ENCODE results near the gene YPEL1. TPM values are rescaled to one million over a fixed set of nuclear protein-coding genes. Genes with fewer than 3 reads are reported as not detected.

YPEL1 gene
- total and polyA plus RNA-seq, 2 of the 8 experiments (the other 6 are each of a cell fraction or from before 2014, with no cell fraction given), result 6.0 to 6.7 TPM

- FAIRE-seq (no peak), DNase-seq (ENCODE audit: low read depth in 1 of 2, low spot score in 2 of 2) (no peak)
- Histone ChIP-seq H3K4me2 (ENCODE audit: insufficient read depth in 1 of 2, low read depth in 2 of 2, low read length in 2 of 2) (no peak overlapping the region), H3K9me3 (ENCODE audit: insufficient read depth in 2 of 2, low read depth in 1 of 2, low read length in 1 of 2) (no peaks in the 10 kb centered on the region), H3K14ac (ENCODE audit: insufficient read length) (no peak overlapping the region), H3K9ac (replicated peaks in 1 of 4; ENCODE audit: extremely low read depth in 1 of 4, low read depth in 3 of 4, low read length in 3 of 4) (no peak overlapping the region), H3K18ac (ENCODE audit: extremely low read depth, low read length) (no peak overlapping the region), H4K5ac (ENCODE audit: insufficient read length, low read depth, low read length) (no peak overlapping the region), H2BK20ac (ENCODE audit: low read length) (no peak overlapping the region), H2BK12ac (ENCODE audit: low read depth, low read length) (no peak overlapping the region), H3K56ac (replicated peaks; ENCODE audit: insufficient read length, low read depth, low read length) (no peak overlapping the region), H2BK120ac (replicated peaks; ENCODE audit: low read depth, low read length) (no peak overlapping the region), H2AK5ac (ENCODE audit: low read depth, low read length) (no peak overlapping the region), H4K20me1 (replicated peaks in 1 of 2; ENCODE audit: control insufficient read depth in 1 of 2, insufficient read depth in 2 of 2, low read length in 2 of 2) (peaks cover 4 to 7% of the 10 kb centered on the region in 2 experiments), H3K4ac (replicated peaks; ENCODE audit: insufficient read length, low read depth, low read length) (no peak overlapping the region), H4K91ac (replicated peaks; ENCODE audit: insufficient read length, low read length) (no peak overlapping the region), H2BK5ac (ENCODE audit: low read depth, low read length) (no peak overlapping the region), H3K23ac (ENCODE audit: insufficient read length) (no peak overlapping the region), H3K36me3 (ENCODE audit: control insufficient read depth in 2 of 4, insufficient read depth in 4 of 4, low read length in 3 of 4) (peaks cover 15 to 45% (median 33%) of the 10 kb centered on the region in 4 experiments), H3K79me1 (ENCODE audit: low read depth, low read length) (no peaks in the 10 kb centered on the region; the same call in 1 of the 2 replicates), H3K4me3 (ENCODE audit: extremely low read depth in 1 of 4, insufficient read depth in 2 of 4, low read depth in 3 of 4, low read length in 4 of 4) (no peak overlapping the region), H3K79me2 (ENCODE audit: control insufficient read depth in 1 of 2, insufficient read depth in 2 of 2, low read length in 2 of 2) (no peaks in the 10 kb centered on the region), H3K4me1 (replicated peaks in 1 of 4; ENCODE audit: control insufficient read depth in 3 of 4, insufficient read depth in 4 of 4, low read length in 3 of 4) (no peaks in the 10 kb centered on the region), H2BK15ac (ENCODE audit: low read length) (no peak overlapping the region), H2AFZ (ENCODE audit: low read length) (no peak overlapping the region), H4K8ac (ENCODE audit: extremely low read depth, insufficient read depth, low read length) (no peak overlapping the region), H3K27ac (ENCODE audit: low read depth, low read length) (no peak overlapping the region), H3K23me2 (ENCODE audit: low read depth, low read length) (no peaks in the 10 kb centered on the region), H3K27me3 (replicated peaks in 1 of 4; ENCODE audit: control insufficient read depth in 3 of 4, extremely low read depth in 1 of 4, insufficient read depth in 3 of 4, low read length in 3 of 4) (no peaks in the 10 kb centered on the region)
- TF ChIP-seq JUND (IDR thresholded peaks at IDR 0.05; ENCODE audit: low read length) (no peak), KDM1A (IDR thresholded peaks at IDR 0.05; ENCODE audit: borderline replicate concordance, low read length) (no peak), CREB1 (IDR thresholded peaks at IDR 0.05) (no peak), SIX5 (IDR thresholded peaks at IDR 0.05; ENCODE audit: low read depth, low read length) (no peak), SIRT6 (IDR thresholded peaks at IDR 0.05; ENCODE audit: low read length) (no peak), PHF8 (conservative IDR thresholded peaks at IDR 0.05; ENCODE audit: low read depth, low read length) (no peak), SP4 (IDR thresholded peaks at IDR 0.05; ENCODE audit: low read length) (no peak), POU5F1 (IDR thresholded peaks at IDR 0.05; ENCODE audit: low read depth, low read length) (no peak), YY1 (IDR thresholded peaks at IDR 0.05; ENCODE audit: low read depth, low read length) (no peak), ATF3 (IDR thresholded peaks at IDR 0.05; ENCODE audit: insufficient read depth, low read depth, low read length) (no peak), KDM5A (IDR thresholded peaks at IDR 0.05; ENCODE audit: low read length) (no peak), HDAC2 (IDR thresholded peaks at IDR 0.05; ENCODE audit: borderline replicate concordance in 1 of 2, low read depth in 2 of 2, low read length in 2 of 2) (no peak), E2F6 (IDR thresholded peaks at IDR 0.05) (no peak), KDM4A (IDR thresholded peaks at IDR 0.05; ENCODE audit: low read depth, low read length, severe bottlenecking) (no peak)
- POLR2A ChIA-PET (ENCODE audit: partially characterized antibody), result interaction anchor here (0.7 kb wide), 1 partner anchor 61 kb away, joined by 3 read pairs; no protein-coding TSS in a partner anchor
- WGBS, 2 experiments (ENCODE audit: extremely low coverage in 1 of 2, insufficient coverage in 1 of 2, insufficient read length in 1 of 2, insufficient replicate concordance in 2 of 2, low coverage in 1 of 2, low lambda C conversion rate in 2 of 2, missing lambda C conversion rate in 1 of 2), result 88% methylated on average over 2 of the region's 2 CpGs; no CpG with 5 or more reads in 1 of the 2 experiments
- CTCF ChIA-PET (ENCODE audit: partially characterized antibody), result interaction anchor here (1.0 kb wide), 2 partner anchors 67 to 181 kb away, joined by 3 read pairs; no protein-coding TSS in a partner anchor
Measured at GRCh38 chr22:21760640-21761039, 25.0 kb upstream of the YPEL1 start.

All from H1 (cell line).